ENCODE measurements around the gene SLC12A7. TPM values are rescaled to one million over a fixed set of nuclear protein-coding genes. Genes with fewer than 3 reads are reported as not detected.

SLC12A7 gene
- total RNA-seq, 1 experiment from 2014 or later, result 12.0 TPM

- Histone ChIP-seq H3K4me1 (no peaks in the 10 kb centered on the region), H3K4me3 (no peak overlapping the region), H3K27ac (no peak overlapping the region), H3K27me3 (no peaks in the 10 kb centered on the region), H3K36me3 (no peaks in the 10 kb centered on the region), H3K9me3 (replicated peaks) (no peaks in the 10 kb centered on the region)
- DNase-seq, result no peak
Observed at GRCh38 chr5:1080432-1080831, 31.4 kb downstream of the SLC12A7 start.

- DNase-seq, result no peak
- no peak overlapping the region for H3K4me3 ChIP-seq
- H3K4me1 ChIP-seq, result no peaks in the 10 kb centered on the region
- no peaks in the 10 kb centered on the region for H3K36me3 ChIP-seq
- no peaks in the 10 kb centered on the region for H3K9me3 ChIP-seq (replicated peaks)
- no peak overlapping the region for H3K27ac ChIP-seq
- no peaks in the 10 kb centered on the region for H3K27me3 ChIP-seq
Observed at GRCh38 chr5:1079961-1080360, 31.9 kb downstream of the SLC12A7 start.

- H3K9me3 ChIP-seq (replicated peaks), result no peaks in the 10 kb centered on the region
- no peak overlapping the region for H3K27ac ChIP-seq
- H3K4me1 ChIP-seq, result no peaks in the 10 kb centered on the region
- H3K4me3 ChIP-seq, result no peak overlapping the region
- DNase-seq, result no peak
- H3K36me3 ChIP-seq, result no peaks in the 10 kb centered on the region
- H3K27me3 ChIP-seq, result no peaks in the 10 kb centered on the region
Observed at GRCh38 chr5:1079486-1079885, 32.4 kb downstream of the SLC12A7 start.

GRCh38 chr5:1078851-1079250 is 33.0 kb downstream of the SLC12A7 start:
- H3K36me3 ChIP-seq, result no peaks in the 10 kb centered on the region
- no peaks in the 10 kb centered on the region for H3K9me3 ChIP-seq (replicated peaks)
- DNase-seq, result no peak
- H3K4me3 ChIP-seq, result no peak overlapping the region
- no peak overlapping the region for H3K27ac ChIP-seq
- no peaks in the 10 kb centered on the region for H3K27me3 ChIP-seq
- no peaks in the 10 kb centered on the region for H3K4me1 ChIP-seq

- no peaks in the 10 kb centered on the region for H3K27me3 ChIP-seq
- no peak overlapping the region for H3K4me3 ChIP-seq
- H3K9me3 ChIP-seq (replicated peaks), result no peaks in the 10 kb centered on the region
- H3K27ac ChIP-seq, result no peak overlapping the region
- DNase-seq, result no peak
- H3K4me1 ChIP-seq, result no peaks in the 10 kb centered on the region
- H3K36me3 ChIP-seq, result no peaks in the 10 kb centered on the region
Observed at GRCh38 chr5:1078206-1078605, 33.7 kb downstream of the SLC12A7 start.

GRCh38 chr5:1077491-1078020 is 34.3 kb downstream of the SLC12A7 start:
- H3K9me3 ChIP-seq (replicated peaks), result no peaks in the 10 kb centered on the region
- no peak for DNase-seq
- H3K4me1 ChIP-seq, result no peaks in the 10 kb centered on the region
- H3K27me3 ChIP-seq, result no peaks in the 10 kb centered on the region
- H3K27ac ChIP-seq, result no peak overlapping the region
- no peak overlapping the region for H3K4me3 ChIP-seq
- H3K36me3 ChIP-seq, result no peaks in the 10 kb centered on the region

- no peaks in the 10 kb centered on the region for H3K27me3 ChIP-seq
- no peak overlapping the region for H3K27ac ChIP-seq
- H3K36me3 ChIP-seq, result no peaks in the 10 kb centered on the region
- no peaks in the 10 kb centered on the region for H3K4me1 ChIP-seq
- DNase-seq, result no peak
- H3K9me3 ChIP-seq (replicated peaks), result no peaks in the 10 kb centered on the region
- H3K4me3 ChIP-seq, result no peak overlapping the region
Observed at GRCh38 chr5:1077026-1077425, 34.8 kb downstream of the SLC12A7 start.

- Histone ChIP-seq H3K9me3 (replicated peaks) (no peaks in the 10 kb centered on the region), H3K27ac (no peak overlapping the region), H3K4me1 (no peaks in the 10 kb centered on the region), H3K27me3 (no peaks in the 10 kb centered on the region), H3K4me3 (no peak overlapping the region), H3K36me3 (no peaks in the 10 kb centered on the region)
- DNase-seq, result no peak
Observed at GRCh38 chr5:1076406-1076805, 35.5 kb downstream of the SLC12A7 start.

GRCh38 chr5:1075931-1076330 is 35.9 kb downstream of the SLC12A7 start:
- Histone ChIP-seq H3K9me3 (replicated peaks) (no peaks in the 10 kb centered on the region), H3K4me3 (no peak overlapping the region), H3K27ac (no peak overlapping the region), H3K36me3 (no peaks in the 10 kb centered on the region), H3K4me1 (no peaks in the 10 kb centered on the region), H3K27me3 (no peaks in the 10 kb centered on the region)
- no peak for DNase-seq

GRCh38 chr5:1075555-1075881 is 36.3 kb downstream of the SLC12A7 start:
- Histone ChIP-seq H3K27me3 (no peaks in the 10 kb centered on the region), H3K4me3 (no peak overlapping the region), H3K27ac (no peak overlapping the region), H3K4me1 (no peaks in the 10 kb centered on the region), H3K9me3 (replicated peaks) (no peaks in the 10 kb centered on the region), H3K36me3 (no peaks in the 10 kb centered on the region)
- DNase-seq, result no peak

GRCh38 chr5:1074816-1075554 is 36.9 kb downstream of the SLC12A7 start:
- Histone ChIP-seq H3K27me3 (no peaks in the 10 kb centered on the region), H3K36me3 (no peaks in the 10 kb centered on the region), H3K4me1 (no peaks in the 10 kb centered on the region), H3K9me3 (replicated peaks) (no peaks in the 10 kb centered on the region), H3K27ac (no peak overlapping the region), H3K4me3 (no peak overlapping the region)
- no peak for DNase-seq

- no peak for DNase-seq
- no peaks in the 10 kb centered on the region for H3K36me3 ChIP-seq
- no peaks in the 10 kb centered on the region for H3K4me1 ChIP-seq
- H3K27me3 ChIP-seq, result no peaks in the 10 kb centered on the region
- no peak overlapping the region for H3K27ac ChIP-seq
- no peak overlapping the region for H3K4me3 ChIP-seq
- no peaks in the 10 kb centered on the region for H3K9me3 ChIP-seq (replicated peaks)
Observed at GRCh38 chr5:1074226-1074625, 37.6 kb downstream of the SLC12A7 start.

GRCh38 chr5:1073239-1074102 is 38.4 kb downstream of the SLC12A7 start:
- no peak for DNase-seq
- Histone ChIP-seq H3K27ac (no peak overlapping the region), H3K4me3 (no peak overlapping the region), H3K9me3 (replicated peaks) (no peaks in the 10 kb centered on the region), H3K4me1 (no peaks in the 10 kb centered on the region), H3K36me3 (no peaks in the 10 kb centered on the region), H3K27me3 (no peaks in the 10 kb centered on the region)

- no peaks in the 10 kb centered on the region for H3K36me3 ChIP-seq
- H3K27ac ChIP-seq, result no peak overlapping the region
- H3K4me3 ChIP-seq, result no peak overlapping the region
- H3K4me1 ChIP-seq, result no peaks in the 10 kb centered on the region
- H3K27me3 ChIP-seq, result no peaks in the 10 kb centered on the region
- no peak for DNase-seq
- H3K9me3 ChIP-seq (replicated peaks), result no peaks in the 10 kb centered on the region
Observed at GRCh38 chr5:1069720-1070088, 42.2 kb downstream of the SLC12A7 start.

GRCh38 chr5:1068895-1069719 is 42.8 kb downstream of the SLC12A7 start:
- H3K4me3 ChIP-seq, result no peak overlapping the region
- no peaks in the 10 kb centered on the region for H3K27me3 ChIP-seq
- H3K27ac ChIP-seq, result no peak overlapping the region
- no peaks in the 10 kb centered on the region for H3K36me3 ChIP-seq
- no peak for DNase-seq
- H3K4me1 ChIP-seq, result no peaks in the 10 kb centered on the region
- no peaks in the 10 kb centered on the region for H3K9me3 ChIP-seq (replicated peaks)

Measured in SJCRH30 (cell line).